ENCODE data around the gene ZNF208. TPM values are rescaled to one million over a fixed set of nuclear protein-coding genes. Genes with fewer than 3 reads are reported as not detected.

Gene ZNF208
- total and polyA plus RNA-seq, 2 donors (not counting 1 experiment from before 2014, with no cell fraction given), result 0.09 to 3.6 TPM

DNA sequence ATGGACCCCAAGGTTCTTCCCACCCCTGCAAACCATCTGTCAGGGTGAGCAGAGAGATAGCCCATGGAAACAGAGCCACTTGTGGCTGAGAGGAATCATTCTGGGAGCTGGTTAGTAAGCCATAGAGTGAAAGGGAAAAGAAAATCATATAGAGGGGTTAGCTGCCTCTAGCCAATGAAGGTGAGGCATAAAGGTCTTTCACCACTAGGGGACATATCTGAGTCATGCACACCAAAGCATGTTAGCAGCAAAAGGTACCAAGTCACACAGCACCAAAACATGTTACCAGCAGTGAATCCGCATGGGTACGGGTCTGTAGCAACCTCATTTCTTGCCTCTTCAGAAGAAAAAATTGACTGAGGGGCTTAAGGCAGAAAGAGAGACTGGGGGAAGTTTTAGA, 98.1 kb downstream of the ZNF208 start:
- Histone ChIP-seq H3K9me3 (ENCODE audit: control insufficient read depth, insufficient read depth, low read depth, low read length) (no peaks in the 10 kb centered on the region), H2AFZ (ENCODE audit: low read length) (no peak overlapping the region), H3K9ac (ENCODE audit: insufficient read depth, low read length) (no peak overlapping the region), H3K4me1 (ENCODE audit: control insufficient read depth, extremely low read depth, insufficient read depth, low read length) (no peaks in the 10 kb centered on the region), H4K20me1 (ENCODE audit: control insufficient read depth, extremely low read depth, insufficient read depth, low read length) (no peaks in the 10 kb centered on the region), H3K4me2 (ENCODE audit: extremely low read depth, insufficient read depth, low read length) (no peak overlapping the region), H3K27me3 (ENCODE audit: control insufficient read depth, insufficient read depth, low read length) (no peaks in the 10 kb centered on the region), H3K79me2 (ENCODE audit: control insufficient read depth, insufficient read depth, low read length) (no peaks in the 10 kb centered on the region), H3K36me3 (ENCODE audit: control insufficient read depth, insufficient read depth, low read length) (no peaks in the 10 kb centered on the region), H3K4me3 (replicated peaks in 1 of 4; ENCODE audit: control extremely low read depth in 1 of 4, insufficient read depth in 1 of 4, low read depth in 3 of 4, low read length in 4 of 4) (no peak overlapping the region), H3K27ac (ENCODE audit: insufficient read depth, low read length) (no peak overlapping the region)
- TF ChIP-seq, protein P1, sequence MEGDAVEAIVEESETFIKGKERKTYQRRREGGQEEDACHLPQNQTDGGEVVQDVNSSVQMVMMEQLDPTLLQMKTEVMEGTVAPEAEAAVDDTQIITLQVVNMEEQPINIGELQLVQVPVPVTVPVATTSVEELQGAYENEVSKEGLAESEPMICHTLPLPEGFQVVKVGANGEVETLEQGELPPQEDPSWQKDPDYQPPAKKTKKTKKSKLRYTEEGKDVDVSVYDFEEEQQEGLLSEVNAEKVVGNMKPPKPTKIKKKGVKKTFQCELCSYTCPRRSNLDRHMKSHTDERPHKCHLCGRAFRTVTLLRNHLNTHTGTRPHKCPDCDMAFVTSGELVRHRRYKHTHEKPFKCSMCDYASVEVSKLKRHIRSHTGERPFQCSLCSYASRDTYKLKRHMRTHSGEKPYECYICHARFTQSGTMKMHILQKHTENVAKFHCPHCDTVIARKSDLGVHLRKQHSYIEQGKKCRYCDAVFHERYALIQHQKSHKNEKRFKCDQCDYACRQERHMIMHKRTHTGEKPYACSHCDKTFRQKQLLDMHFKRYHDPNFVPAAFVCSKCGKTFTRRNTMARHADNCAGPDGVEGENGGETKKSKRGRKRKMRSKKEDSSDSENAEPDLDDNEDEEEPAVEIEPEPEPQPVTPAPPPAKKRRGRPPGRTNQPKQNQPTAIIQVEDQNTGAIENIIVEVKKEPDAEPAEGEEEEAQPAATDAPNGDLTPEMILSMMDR (conservative IDR thresholded peaks at IDR 0.05 in 1 of 2, IDR thresholded peaks at IDR 0.05 in 1 of 2; ENCODE audit: low read depth in 1 of 2, low read length in 2 of 2), result no peak
- TF ChIP-seq EZH2 (IDR thresholded peaks at IDR 0.05; ENCODE audit: low read length, missing control alignments), result no peak
- DNase-seq (ENCODE audit: low read depth in 2 of 2), result no peak

DNA sequence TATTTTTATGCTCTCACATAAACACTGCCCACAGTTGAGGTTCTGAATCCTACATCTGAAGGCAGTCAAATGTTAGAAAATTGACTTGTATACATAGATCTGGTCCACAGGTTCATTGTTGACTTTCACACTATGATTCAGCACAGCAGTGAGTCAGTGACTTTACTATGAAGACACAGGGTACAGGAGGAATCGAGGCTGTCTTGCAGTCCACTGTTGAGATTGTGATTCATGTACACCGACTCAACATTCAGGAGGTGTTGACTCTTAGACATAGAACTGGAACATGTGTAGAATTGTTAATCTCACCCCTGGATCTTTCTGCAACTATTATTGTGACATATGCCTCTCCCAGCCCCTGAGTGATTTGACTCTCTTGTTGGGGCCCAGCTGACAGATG, 100.4 kb downstream of the ZNF208 start:
- H3K9me3 ChIP-seq (ENCODE audit: control insufficient read depth, insufficient read depth, low read depth, low read length), result no peaks in the 10 kb centered on the region
- no peak for DNase-seq (ENCODE audit: low read depth in 2 of 2)
- H2AFZ ChIP-seq (ENCODE audit: low read length), result no peak overlapping the region
- H3K79me2 ChIP-seq (ENCODE audit: control insufficient read depth, insufficient read depth, low read length), result no peaks in the 10 kb centered on the region
- no peaks in the 10 kb centered on the region for H4K20me1 ChIP-seq (ENCODE audit: control insufficient read depth, extremely low read depth, insufficient read depth, low read length)
- no peaks in the 10 kb centered on the region for H3K36me3 ChIP-seq (ENCODE audit: control insufficient read depth, insufficient read depth, low read length)
- H3K27ac ChIP-seq (ENCODE audit: insufficient read depth, low read length), result no peak overlapping the region
- no peaks in the 10 kb centered on the region for H3K27me3 ChIP-seq (ENCODE audit: control insufficient read depth, insufficient read depth, low read length)
- H3K4me2 ChIP-seq (ENCODE audit: extremely low read depth, insufficient read depth, low read length), result no peak overlapping the region
- H3K4me3 ChIP-seq (replicated peaks in 1 of 4; ENCODE audit: control extremely low read depth in 1 of 4, insufficient read depth in 1 of 4, low read depth in 3 of 4, low read length in 4 of 4), result no peak overlapping the region
- no peak overlapping the region for H3K9ac ChIP-seq (ENCODE audit: insufficient read depth, low read length)
- no peak for TF ChIP-seq EZH2 (IDR thresholded peaks at IDR 0.05; ENCODE audit: low read length, missing control alignments)
- TF ChIP-seq, protein P1 (conservative IDR thresholded peaks at IDR 0.05 in 1 of 2, IDR thresholded peaks at IDR 0.05 in 1 of 2; ENCODE audit: low read depth in 1 of 2, low read length in 2 of 2), result no peak
- H3K4me1 ChIP-seq (ENCODE audit: control insufficient read depth, extremely low read depth, insufficient read depth, low read length), result no peaks in the 10 kb centered on the region

DNA sequence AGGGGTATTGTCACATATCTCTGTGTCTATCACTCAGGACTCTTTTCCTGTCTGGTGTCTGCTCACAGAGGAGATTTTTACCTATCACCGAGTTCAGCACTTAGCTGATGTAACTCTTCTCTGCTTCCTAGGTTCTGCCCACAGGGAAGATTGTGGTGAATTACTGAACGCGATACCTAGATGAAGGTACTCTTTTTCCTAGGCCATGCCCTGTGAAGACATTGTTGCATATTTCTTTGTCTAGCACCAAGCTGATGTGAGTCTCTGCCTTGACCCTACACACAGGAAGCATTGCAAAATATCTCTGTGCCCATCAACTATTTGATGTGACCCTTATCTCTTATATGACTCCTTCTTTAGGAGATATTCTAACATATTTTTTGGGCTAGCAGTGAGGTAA, 102.7 kb downstream of the ZNF208 start:
- Histone ChIP-seq H3K36me3 (ENCODE audit: control insufficient read depth, insufficient read depth, low read length) (no peaks in the 10 kb centered on the region), H2AFZ (ENCODE audit: low read length) (no peak overlapping the region), H3K9ac (ENCODE audit: insufficient read depth, low read length) (no peak overlapping the region), H3K4me3 (replicated peaks in 1 of 4; ENCODE audit: control extremely low read depth in 1 of 4, insufficient read depth in 1 of 4, low read depth in 3 of 4, low read length in 4 of 4) (no peak overlapping the region), H3K4me2 (ENCODE audit: extremely low read depth, insufficient read depth, low read length) (no peak overlapping the region), H3K79me2 (ENCODE audit: control insufficient read depth, insufficient read depth, low read length) (no peaks in the 10 kb centered on the region), H3K27ac (ENCODE audit: insufficient read depth, low read length) (no peak overlapping the region), H3K9me3 (ENCODE audit: control insufficient read depth, insufficient read depth, low read depth, low read length) (no peaks in the 10 kb centered on the region), H4K20me1 (ENCODE audit: control insufficient read depth, extremely low read depth, insufficient read depth, low read length) (no peaks in the 10 kb centered on the region), H3K27me3 (ENCODE audit: control insufficient read depth, insufficient read depth, low read length) (no peaks in the 10 kb centered on the region), H3K4me1 (ENCODE audit: control insufficient read depth, extremely low read depth, insufficient read depth, low read length) (no peaks in the 10 kb centered on the region)
- no peak for DNase-seq (ENCODE audit: low read depth in 2 of 2)
- no peak for TF ChIP-seq EZH2 (IDR thresholded peaks at IDR 0.05; ENCODE audit: low read length, missing control alignments)
- TF ChIP-seq, protein P1 (conservative IDR thresholded peaks at IDR 0.05 in 1 of 2, IDR thresholded peaks at IDR 0.05 in 1 of 2; ENCODE audit: low read depth in 1 of 2, low read length in 2 of 2), result no peak
